ENCODE measurements around the gene MIB2.
A peak's percentile ranks its signal among the peaks of the same experiment; 100 is the strongest.

The MIB2 gene

DNA sequence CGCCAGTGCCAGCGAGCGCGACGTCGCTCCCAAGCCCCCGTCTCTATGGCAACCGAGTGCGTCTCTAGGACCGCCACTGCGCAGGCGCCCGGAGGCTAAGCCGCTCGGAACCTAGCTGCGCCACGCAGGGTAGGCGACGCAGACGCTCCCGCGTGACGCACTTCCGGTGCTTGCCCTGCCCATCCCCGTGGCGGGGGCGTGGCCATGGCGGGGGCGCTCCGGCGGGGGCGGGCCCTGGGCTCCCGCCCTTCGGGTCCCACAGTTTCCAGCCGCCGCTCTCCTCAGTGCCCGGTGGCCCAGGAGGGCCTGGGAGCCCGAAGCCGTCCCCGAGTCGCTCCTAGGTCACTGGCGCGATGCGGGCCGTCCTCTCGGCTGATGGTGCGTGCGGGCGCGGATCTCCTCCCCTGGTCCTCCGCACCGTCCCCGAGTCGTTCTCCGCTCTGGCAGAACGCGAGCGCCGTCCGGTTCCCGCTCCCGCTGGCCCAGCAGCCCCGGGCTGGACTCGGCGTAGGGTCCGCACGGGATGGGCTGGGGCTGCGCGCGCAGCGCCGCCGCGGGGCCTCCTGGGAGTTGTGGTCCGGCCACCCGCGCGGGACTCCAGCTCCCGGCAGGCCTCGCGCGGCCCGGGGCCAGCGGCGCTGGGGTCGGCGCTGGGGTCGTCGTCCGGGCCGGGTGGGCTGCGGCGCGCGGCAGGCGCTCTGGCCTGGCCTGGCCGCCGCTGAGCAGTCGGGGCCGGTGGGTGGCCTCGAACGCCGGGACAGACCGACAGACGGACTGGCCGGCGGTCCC, at the start of gene MIB2:
Gene MIB2 (plus strand): TSS at position 245 of the 789 bp plus-strand sequence. CDS start 7,953 bp downstream, outside the sequence.
- in situ Hi-C loops (cut with MboI; ENCODE audit: low sequenced_read_pairs, unreplicated experiment) = no loop called here
- DNase-seq (ENCODE audit: low spot score) = peak; percentile 100
- TF ChIP-seq, protein P1, sequence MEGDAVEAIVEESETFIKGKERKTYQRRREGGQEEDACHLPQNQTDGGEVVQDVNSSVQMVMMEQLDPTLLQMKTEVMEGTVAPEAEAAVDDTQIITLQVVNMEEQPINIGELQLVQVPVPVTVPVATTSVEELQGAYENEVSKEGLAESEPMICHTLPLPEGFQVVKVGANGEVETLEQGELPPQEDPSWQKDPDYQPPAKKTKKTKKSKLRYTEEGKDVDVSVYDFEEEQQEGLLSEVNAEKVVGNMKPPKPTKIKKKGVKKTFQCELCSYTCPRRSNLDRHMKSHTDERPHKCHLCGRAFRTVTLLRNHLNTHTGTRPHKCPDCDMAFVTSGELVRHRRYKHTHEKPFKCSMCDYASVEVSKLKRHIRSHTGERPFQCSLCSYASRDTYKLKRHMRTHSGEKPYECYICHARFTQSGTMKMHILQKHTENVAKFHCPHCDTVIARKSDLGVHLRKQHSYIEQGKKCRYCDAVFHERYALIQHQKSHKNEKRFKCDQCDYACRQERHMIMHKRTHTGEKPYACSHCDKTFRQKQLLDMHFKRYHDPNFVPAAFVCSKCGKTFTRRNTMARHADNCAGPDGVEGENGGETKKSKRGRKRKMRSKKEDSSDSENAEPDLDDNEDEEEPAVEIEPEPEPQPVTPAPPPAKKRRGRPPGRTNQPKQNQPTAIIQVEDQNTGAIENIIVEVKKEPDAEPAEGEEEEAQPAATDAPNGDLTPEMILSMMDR (IDR thresholded peaks at IDR 0.05; ENCODE audit: borderline replicate concordance, control extremely low read depth, extremely low read depth, insufficient read depth, missing control alignments) = no peak

DNA sequence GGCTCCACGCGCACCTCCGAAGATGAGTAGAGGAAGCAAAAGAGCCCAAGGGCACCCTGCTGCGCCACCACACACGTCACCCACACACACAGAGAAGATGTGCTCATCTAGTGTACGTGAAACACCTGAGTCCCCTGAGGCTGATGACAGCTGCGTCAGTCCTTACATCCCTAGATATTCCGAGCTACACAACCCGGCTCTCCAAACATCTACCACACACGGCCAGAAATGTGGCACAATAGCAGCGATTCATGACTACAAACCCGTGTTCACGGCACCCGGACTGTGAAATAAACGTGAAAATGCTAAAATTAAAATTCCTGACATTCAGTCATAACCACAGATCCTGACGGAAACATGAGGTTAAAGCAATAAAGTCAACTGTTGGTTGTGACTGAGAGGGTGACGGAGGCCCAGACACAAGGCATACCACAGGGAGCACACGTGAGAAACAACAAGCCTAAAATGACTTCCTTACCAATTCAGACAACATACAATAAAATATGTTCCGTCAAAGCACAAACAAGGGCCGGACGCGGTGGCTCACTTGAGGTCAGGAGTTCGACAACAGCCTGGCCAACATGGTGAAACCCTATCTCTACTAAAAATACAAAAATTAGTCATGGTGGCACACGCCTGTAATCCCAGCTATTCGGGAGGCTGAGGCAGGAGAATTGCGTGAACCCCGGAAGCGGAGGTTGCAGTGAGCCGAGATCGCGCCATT, 48.0 kb upstream of the MIB2 start:
- in situ Hi-C loops (cut with MboI; ENCODE audit: low sequenced_read_pairs, unreplicated experiment) = no loop called here
- DNase-seq (ENCODE audit: low spot score) = no peak
- TF ChIP-seq, protein P1 (IDR thresholded peaks at IDR 0.05; ENCODE audit: borderline replicate concordance, control extremely low read depth, extremely low read depth, insufficient read depth, missing control alignments) = no peak

DNA sequence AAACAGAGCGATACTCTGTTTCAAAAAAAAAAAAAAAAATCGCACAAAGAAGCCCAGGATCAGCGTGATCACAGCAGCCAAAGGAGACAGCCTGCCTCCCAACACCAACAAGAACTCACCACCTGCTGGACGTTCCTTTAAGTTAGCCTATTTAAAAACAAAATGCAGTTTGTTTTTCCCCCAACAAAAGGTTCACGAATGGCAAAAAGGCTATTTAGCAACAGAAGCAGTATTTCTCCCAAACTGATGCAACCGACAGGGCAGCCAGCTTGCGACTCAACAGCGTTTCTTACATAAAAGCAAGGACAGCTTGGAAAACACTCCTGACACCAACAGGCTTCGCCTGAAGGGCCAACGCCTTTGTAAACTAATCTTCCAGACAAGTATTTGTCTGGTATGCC, 47.4 kb upstream of the MIB2 start:
- no peak for DNase-seq (ENCODE audit: low spot score)
- TF ChIP-seq, protein P1 (IDR thresholded peaks at IDR 0.05; ENCODE audit: borderline replicate concordance, control extremely low read depth, extremely low read depth, insufficient read depth, missing control alignments) = no peak
- in situ Hi-C loops (cut with MboI; ENCODE audit: low sequenced_read_pairs, unreplicated experiment) = no loop called here

DNA sequence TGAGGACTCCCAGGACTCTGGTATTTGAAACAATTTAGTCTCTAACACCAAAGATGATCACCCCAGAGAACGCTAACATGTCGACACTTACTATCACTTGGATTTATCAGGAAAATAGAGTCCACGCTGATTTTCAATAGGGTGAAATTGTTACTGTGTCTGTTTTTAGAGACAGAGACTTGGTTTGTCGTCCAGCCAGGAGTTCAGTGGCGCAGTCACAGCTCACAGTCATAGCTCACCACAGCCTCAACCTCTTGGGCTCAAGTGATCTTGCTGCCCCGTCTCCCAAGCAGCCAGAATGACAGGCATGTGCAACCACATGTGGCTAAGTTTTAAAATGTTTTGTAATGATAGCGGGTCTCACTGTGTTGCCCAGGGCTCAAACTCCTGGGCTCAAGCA, 46.0 kb upstream of the MIB2 start:
- DNase-seq (ENCODE audit: low spot score) = no peak
- TF ChIP-seq, protein P1 (IDR thresholded peaks at IDR 0.05; ENCODE audit: borderline replicate concordance, control extremely low read depth, extremely low read depth, insufficient read depth, missing control alignments) = no peak
- in situ Hi-C loops (cut with MboI; ENCODE audit: low sequenced_read_pairs, unreplicated experiment) = no loop called here

DNA sequence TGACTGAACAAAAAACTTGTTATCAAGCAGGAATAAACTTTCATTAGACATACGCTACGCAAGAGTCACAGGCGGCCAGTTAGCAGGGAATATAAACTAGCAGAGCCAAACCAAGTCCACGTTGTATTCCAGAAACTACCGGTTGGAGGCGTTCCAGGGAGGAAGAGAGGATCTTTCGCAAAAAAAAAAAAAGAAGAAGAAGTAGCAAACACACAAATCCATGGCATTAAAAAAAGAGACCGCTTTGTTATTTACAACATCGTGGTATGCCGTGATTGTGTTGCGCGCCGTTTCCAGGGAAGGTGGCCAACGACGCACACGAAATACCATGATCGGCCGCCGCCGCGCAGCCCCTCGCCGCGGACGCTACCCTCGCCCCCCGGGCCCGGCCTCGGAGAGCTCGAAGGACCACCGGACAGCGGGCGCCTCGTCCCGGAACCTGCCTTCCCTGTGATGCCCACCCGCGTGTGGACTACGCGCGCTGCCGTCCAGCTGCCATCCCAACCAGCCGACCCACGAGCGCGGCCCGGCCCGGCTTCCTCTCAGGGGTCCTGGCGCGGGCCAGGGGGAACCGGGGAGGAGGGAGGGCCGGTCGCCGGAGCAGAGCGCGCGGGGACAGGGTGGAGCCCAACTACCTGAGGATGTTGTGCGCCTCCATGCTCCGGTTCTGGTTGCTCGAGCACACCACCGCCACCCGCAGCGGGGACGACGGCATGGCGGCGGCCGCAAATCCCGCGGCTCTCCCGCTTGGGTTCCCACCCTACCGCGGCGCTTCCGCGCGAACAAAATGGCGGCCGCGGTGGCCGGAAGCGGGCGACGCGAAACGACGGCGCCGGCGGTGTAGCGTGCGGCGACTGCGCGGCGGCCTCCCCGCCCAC, 41.2 kb upstream of the MIB2 start:
- peak; percentile 90 for DNase-seq (ENCODE audit: low spot score)
- TF ChIP-seq, protein P1 (IDR thresholded peaks at IDR 0.05; ENCODE audit: borderline replicate concordance, control extremely low read depth, extremely low read depth, insufficient read depth, missing control alignments) = peak; percentile 16
- in situ Hi-C loops (cut with MboI; ENCODE audit: low sequenced_read_pairs, unreplicated experiment) = no loop called here
